ENCODE data around the gene PPDPF.

The PPDPF gene

GRCh38 chr20:63486300-63486855 lies 34.2 kb upstream of the PPDPF start:
- Histone ChIP-seq H3K4me2 (no peak overlapping the region), H3K4me1 (ENCODE audit: low read depth, poor library complexity, severe bottlenecking) (peaks cover 16% of the 10 kb centered on the region), H3K27me3 (ENCODE audit: insufficient read depth, low read depth) (peaks cover 82% of the 10 kb centered on the region), H2AFZ (ENCODE audit: low read depth) (no peak overlapping the region), H3K27ac (no peak overlapping the region), H4K20me1 (ENCODE audit: insufficient read depth) (no peaks in the 10 kb centered on the region), H3K36me3 (ENCODE audit: insufficient read depth) (no peaks in the 10 kb centered on the region), H3K9ac (no peak overlapping the region), H3K79me2 (ENCODE audit: insufficient read depth, low read depth) (no peaks in the 10 kb centered on the region), H3K4me3 (IDR thresholded peaks at IDR 0.05; ENCODE audit: insufficient read depth, low read depth, low read length) (no peak overlapping the region)
- no peak for TF ChIP-seq CTCF (conservative IDR thresholded peaks at IDR 0.05; ENCODE audit: low read depth, low read length)

- Histone ChIP-seq H2AFZ (ENCODE audit: low read depth) (no peak overlapping the region), H3K4me1 (ENCODE audit: low read depth, poor library complexity, severe bottlenecking) (peaks cover 14% of the 10 kb centered on the region)
- no peak for TF ChIP-seq CTCF (conservative IDR thresholded peaks at IDR 0.05; ENCODE audit: low read depth, low read length)
Measured at GRCh38 chr20:63487116-63487764, 33.3 kb upstream of the PPDPF start.

GRCh38 chr20:63487781-63488241 lies 32.8 kb upstream of the PPDPF start:
- Histone ChIP-seq H4K20me1 (ENCODE audit: insufficient read depth) (no peaks in the 10 kb centered on the region), H2AFZ (ENCODE audit: low read depth) (no peak overlapping the region), H3K36me3 (ENCODE audit: insufficient read depth) (no peaks in the 10 kb centered on the region), H3K4me2 (no peak overlapping the region), H3K27me3 (ENCODE audit: insufficient read depth, low read depth) (peaks cover 70% of the 10 kb centered on the region), H3K9ac (no peak overlapping the region), H3K79me2 (ENCODE audit: insufficient read depth, low read depth) (no peaks in the 10 kb centered on the region), H3K27ac (no peak overlapping the region), H3K4me3 (IDR thresholded peaks at IDR 0.05; ENCODE audit: insufficient read depth, low read depth, low read length) (no peak overlapping the region), H3K4me1 (ENCODE audit: low read depth, poor library complexity, severe bottlenecking) (peaks cover 8% of the 10 kb centered on the region)
- TF ChIP-seq CTCF (conservative IDR thresholded peaks at IDR 0.05; ENCODE audit: low read depth, low read length) = no peak

More at GRCh38 chr20:63487116-63487764, 33.3 kb upstream of the PPDPF start:
- Histone ChIP-seq H4K20me1 (ENCODE audit: insufficient read depth) (no peaks in the 10 kb centered on the region), H3K79me2 (ENCODE audit: insufficient read depth, low read depth) (no peaks in the 10 kb centered on the region), H3K27ac (no peak overlapping the region), H3K36me3 (ENCODE audit: insufficient read depth) (no peaks in the 10 kb centered on the region), H3K9ac (no peak overlapping the region), H3K4me2 (no peak overlapping the region), H3K27me3 (ENCODE audit: insufficient read depth, low read depth) (peaks cover 76% of the 10 kb centered on the region), H3K4me3 (IDR thresholded peaks at IDR 0.05; ENCODE audit: insufficient read depth, low read depth, low read length) (no peak overlapping the region)

GRCh38 chr20:63488315-63489251 lies 32.0 kb upstream of the PPDPF start:
- Histone ChIP-seq H3K4me1 (ENCODE audit: low read depth, poor library complexity, severe bottlenecking) (peaks cover under 1% of the 10 kb centered on the region), H3K36me3 (ENCODE audit: insufficient read depth) (no peaks in the 10 kb centered on the region), H3K9ac (no peak overlapping the region), H3K4me3 (IDR thresholded peaks at IDR 0.05; ENCODE audit: insufficient read depth, low read depth, low read length) (no peak overlapping the region), H3K79me2 (ENCODE audit: insufficient read depth, low read depth) (no peaks in the 10 kb centered on the region), H4K20me1 (ENCODE audit: insufficient read depth) (no peaks in the 10 kb centered on the region), H3K4me2 (no peak overlapping the region), H3K27ac (no peak overlapping the region), H2AFZ (ENCODE audit: low read depth) (no peak overlapping the region), H3K27me3 (ENCODE audit: insufficient read depth, low read depth) (peaks cover 69% of the 10 kb centered on the region)
- TF ChIP-seq CTCF (conservative IDR thresholded peaks at IDR 0.05; ENCODE audit: low read depth, low read length) = no peak
